ENCODE results near the gene TMEM192. TPM values are rescaled to one million over a fixed set of nuclear protein-coding genes. Genes with fewer than 3 reads are reported as not detected.
A peak's percentile ranks its signal among the peaks of the same experiment; 100 is the strongest.

TMEM192 gene
- total RNA-seq, 1 donor: 11.7 TPM

DNA sequence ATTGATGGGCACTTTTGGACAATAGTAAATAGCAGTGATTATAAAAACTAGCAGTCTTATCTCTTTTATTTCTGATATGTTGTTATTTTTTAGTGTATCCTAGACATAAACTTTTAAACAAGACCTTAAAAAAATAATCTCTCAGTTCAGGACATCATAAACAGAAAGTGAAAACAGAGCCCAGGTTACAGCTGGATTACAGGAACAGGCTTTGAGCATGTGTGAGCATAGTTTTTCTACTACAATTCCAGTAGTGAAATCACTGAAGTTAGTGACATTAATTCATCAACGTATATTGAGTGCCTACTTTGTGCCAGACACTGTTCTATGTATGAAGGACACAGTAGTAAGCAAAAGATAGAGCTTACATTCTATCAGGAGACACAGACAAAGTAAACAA lies 42.1 kb downstream of the TMEM192 start:
- DNase-seq (ENCODE audit: low read depth): peak; percentile 2
- H3K4me3 ChIP-seq (ENCODE audit: low read depth, low read length): no peak overlapping the region
- TF ChIP-seq, protein P1, sequence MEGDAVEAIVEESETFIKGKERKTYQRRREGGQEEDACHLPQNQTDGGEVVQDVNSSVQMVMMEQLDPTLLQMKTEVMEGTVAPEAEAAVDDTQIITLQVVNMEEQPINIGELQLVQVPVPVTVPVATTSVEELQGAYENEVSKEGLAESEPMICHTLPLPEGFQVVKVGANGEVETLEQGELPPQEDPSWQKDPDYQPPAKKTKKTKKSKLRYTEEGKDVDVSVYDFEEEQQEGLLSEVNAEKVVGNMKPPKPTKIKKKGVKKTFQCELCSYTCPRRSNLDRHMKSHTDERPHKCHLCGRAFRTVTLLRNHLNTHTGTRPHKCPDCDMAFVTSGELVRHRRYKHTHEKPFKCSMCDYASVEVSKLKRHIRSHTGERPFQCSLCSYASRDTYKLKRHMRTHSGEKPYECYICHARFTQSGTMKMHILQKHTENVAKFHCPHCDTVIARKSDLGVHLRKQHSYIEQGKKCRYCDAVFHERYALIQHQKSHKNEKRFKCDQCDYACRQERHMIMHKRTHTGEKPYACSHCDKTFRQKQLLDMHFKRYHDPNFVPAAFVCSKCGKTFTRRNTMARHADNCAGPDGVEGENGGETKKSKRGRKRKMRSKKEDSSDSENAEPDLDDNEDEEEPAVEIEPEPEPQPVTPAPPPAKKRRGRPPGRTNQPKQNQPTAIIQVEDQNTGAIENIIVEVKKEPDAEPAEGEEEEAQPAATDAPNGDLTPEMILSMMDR (IDR thresholded peaks at IDR 0.05; ENCODE audit: insufficient read depth, low read depth, low read length): no peak

DNA sequence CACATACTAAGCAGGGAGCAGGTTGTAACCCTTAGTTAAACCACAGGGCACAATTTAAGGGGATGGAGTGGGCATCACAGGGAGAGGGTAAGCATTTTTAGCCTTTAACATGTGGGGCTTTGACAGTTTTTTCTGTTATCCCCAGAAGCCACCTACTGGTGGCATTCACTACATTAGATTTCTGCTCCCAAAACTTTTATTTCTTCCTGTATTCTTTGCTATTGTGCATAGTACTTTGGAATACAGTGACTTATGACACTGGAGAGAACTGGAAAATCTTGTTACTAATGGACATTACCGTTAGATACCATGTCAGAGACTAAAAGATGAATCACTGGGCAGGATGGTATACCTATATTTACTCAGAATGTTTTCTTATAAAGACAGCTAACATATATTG lies 51.7 kb downstream of the TMEM192 start:
- no peak for DNase-seq (ENCODE audit: low read depth)
- H3K4me3 ChIP-seq (ENCODE audit: low read depth, low read length): no peak overlapping the region
- TF ChIP-seq, protein P1 (IDR thresholded peaks at IDR 0.05; ENCODE audit: insufficient read depth, low read depth, low read length): peak; percentile 29

DNA sequence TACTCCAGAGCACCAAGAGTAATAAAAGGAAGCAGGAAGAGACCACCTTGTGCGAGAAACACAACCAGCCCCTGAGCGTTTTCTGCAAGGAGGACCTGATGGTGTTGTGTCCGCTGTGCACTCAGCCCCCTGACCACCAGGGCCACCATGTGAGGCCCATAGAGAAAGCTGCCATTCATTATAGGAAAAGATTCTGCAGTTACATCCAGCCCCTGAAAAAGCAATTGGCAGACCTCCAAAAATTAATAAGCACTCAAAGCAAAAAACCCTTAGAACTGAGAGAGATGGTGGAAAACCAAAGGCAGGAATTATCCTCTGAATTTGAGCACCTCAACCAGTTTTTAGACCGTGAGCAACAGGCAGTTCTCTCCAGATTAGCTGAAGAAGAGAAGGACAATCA lies 53.3 kb downstream of the TMEM192 start:
- H3K4me3 ChIP-seq (ENCODE audit: low read depth, low read length): no peak overlapping the region
- TF ChIP-seq, protein P1 (IDR thresholded peaks at IDR 0.05; ENCODE audit: insufficient read depth, low read depth, low read length): no peak
- no peak for DNase-seq (ENCODE audit: low read depth)

DNA sequence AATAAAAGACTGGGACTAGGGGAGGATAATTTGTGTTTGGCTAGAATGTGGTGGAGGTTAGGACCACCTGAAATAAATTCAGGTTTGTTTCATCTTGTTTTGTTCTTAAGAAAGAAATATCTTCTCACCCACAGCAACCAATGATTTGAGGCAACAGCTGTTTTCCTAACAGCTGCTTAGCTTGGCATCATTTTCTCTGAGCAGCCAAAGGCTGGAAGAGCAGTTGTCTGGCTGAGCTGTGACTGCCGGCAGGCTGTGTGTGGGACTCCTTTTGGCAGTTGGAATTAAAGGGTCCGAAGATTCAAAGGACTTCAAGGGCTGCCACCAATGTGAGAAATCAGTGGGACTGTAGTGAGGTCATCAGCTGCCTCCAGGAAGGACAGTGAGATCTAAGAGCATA lies 54.0 kb downstream of the TMEM192 start:
- DNase-seq (ENCODE audit: low read depth): no peak
- TF ChIP-seq, protein P1 (IDR thresholded peaks at IDR 0.05; ENCODE audit: insufficient read depth, low read depth, low read length): no peak
- H3K4me3 ChIP-seq (ENCODE audit: low read depth, low read length): no peak overlapping the region

DNA sequence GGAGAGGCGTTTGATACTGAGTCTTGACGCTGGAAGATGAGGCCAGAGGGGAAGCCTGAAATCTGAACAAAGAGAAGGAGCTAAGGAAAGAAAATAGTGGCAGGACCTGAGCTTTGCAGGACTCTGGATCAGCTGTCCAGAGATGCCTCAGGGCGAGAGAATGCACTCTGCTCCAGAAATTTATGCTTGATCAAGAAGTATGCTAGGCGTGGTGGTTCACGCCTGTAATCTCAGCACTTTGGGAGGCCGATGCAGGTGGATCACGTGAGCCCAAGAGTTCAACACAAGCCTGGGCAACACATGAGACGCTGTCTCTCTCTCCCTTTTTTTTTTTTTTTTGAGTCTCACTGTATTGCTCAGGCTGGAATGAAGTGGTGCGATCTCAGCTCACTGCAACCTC lies 57.1 kb downstream of the TMEM192 start:
- TF ChIP-seq, protein P1 (IDR thresholded peaks at IDR 0.05; ENCODE audit: insufficient read depth, low read depth, low read length): no peak
- no peak overlapping the region for H3K4me3 ChIP-seq (ENCODE audit: low read depth, low read length)
- no peak for DNase-seq (ENCODE audit: low read depth)

DNA sequence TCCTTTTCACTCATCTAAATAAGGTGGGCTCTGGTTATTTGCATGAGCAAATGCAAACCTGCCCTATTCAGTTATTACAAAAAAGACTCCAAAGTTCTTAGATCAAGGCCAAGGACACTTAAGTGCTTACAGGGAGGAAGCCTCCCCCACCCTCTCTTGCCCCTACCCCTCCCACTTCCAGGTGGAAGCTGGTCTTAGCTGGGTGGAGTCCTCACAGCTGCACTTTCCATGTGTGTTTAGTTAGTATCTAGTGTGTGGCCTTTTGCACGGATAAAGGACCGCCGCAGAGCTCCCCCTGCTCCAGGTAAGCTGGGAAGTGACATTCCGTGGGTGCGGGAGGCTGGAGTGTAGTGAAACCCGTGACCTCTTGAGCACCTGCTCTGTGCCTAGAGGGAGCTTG lies 59.0 kb downstream of the TMEM192 start, which contains the start of gene TRIM75:
Gene TRIM75 (plus strand): TSS at position 222 of the 400 bp plus-strand sequence. CDS start 5,282 bp downstream, outside the sequence.
- TF ChIP-seq, protein P1 (IDR thresholded peaks at IDR 0.05; ENCODE audit: insufficient read depth, low read depth, low read length): no peak
- DNase-seq (ENCODE audit: low read depth): no peak
- H3K4me3 ChIP-seq (ENCODE audit: low read depth, low read length): no peak within 1 kb of the TSS

DNA sequence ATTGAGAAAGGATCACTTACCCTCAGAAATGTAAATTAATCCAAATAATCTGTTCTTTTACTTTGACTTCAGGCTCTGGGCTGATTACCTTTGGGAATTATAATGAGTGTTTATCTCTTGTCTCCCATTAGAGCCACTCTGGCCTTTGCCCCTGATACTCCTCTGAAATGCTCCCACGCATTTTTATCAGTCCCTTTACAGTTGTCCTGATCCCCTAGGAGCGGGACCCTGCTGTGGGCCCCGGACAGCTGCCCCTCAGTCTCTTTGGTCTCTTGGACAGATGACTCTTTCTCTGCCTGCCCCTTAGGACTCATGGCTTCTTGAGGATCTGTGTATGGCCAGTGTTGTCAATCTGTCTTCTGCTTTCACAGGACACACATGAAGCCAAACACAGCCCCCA lies 60.0 kb downstream of the TMEM192 start:
- DNase-seq (ENCODE audit: low read depth): no peak
- TF ChIP-seq, protein P1 (IDR thresholded peaks at IDR 0.05; ENCODE audit: insufficient read depth, low read depth, low read length): no peak
- H3K4me3 ChIP-seq (ENCODE audit: low read depth, low read length): no peak overlapping the region
